GM21526 (cell line): ENCODE measurements around the gene CEP68.

ENCODE experiments used
- ATAC-seq: cut with Tn5 transposase; IDR thresholded peaks from one replicate; pipeline ENCODE4 v1.9.1; 2021; ENCODE audit warnings: moderate library complexity; ENCODE audit not compliant: unreplicated experiment, low FRiP score

Gene CEP68

DNA sequence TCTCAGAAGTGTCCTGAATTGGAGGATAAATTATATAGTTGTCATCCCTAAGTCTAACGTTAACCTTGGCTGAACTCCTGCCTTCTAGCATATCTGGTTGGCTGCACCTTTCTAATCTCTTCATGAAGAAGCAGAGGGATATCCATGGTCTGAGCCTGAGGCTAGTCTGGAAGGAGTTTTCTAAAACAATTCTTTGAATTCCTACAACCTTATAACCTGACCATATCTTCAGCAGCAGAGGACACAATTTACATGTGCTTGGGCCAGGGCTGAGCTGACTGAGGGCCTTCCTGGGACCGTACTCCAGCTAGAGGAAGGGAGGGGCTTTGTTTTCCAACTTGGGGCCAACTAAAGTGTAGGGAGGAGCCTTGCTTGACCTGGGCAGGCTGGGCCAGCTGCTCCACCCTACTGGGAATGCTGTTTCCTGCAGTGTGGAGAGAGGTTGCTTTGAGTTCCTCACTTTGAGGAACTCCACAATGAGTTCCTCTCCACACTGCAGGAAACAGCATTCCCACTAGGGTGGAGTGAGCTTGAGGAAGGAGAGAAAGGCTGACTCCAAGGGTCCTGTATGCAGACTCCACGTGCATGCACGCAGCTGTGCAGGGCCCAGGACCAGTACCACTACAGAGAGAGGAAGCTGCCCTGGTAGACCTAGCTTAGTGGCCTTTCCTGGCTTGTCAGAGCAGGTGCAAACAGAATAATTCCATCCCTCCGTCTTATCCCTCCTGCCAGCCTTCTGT, 19.6 kb downstream of the CEP68 start:
- ATAC-seq: no peak

DNA sequence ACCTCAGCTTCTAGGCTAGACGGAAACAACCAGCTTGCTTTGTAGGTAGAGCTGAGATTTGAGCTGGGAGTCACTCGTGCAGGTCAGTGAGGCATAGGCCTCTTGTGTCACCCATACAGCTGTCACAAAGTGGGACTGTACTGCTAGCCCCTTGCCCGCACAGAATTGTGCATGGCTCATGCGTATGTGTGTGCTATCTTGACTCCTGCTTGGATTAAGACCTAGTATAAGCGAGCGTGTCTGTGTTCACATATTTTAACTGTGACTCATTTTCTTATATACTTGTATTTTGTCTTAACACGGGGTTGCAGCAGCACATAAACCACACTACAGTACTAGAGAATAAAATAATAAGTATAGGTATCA, 20.1 kb downstream of the CEP68 start:
- ATAC-seq: no peak

DNA sequence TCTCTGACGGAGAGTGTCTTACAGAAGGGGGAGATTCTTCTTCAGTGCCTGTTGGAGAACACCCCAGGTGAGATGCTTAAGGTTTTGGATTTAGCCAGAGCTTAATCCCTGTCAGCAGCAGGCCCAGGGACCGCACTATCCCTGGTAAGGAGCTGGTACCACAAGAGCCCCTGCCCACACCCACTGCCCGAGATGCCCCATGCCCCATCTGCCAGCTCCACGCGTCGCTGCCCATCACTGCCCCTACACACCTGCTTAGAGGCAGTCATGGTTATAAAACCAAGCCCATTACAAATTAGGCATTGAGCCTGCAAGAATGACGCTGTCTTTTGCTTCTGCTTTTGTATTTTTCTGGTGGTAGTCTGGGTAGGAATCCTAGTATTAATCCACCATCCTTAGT, 21.7 kb downstream of the CEP68 start:
- no peak for ATAC-seq

DNA sequence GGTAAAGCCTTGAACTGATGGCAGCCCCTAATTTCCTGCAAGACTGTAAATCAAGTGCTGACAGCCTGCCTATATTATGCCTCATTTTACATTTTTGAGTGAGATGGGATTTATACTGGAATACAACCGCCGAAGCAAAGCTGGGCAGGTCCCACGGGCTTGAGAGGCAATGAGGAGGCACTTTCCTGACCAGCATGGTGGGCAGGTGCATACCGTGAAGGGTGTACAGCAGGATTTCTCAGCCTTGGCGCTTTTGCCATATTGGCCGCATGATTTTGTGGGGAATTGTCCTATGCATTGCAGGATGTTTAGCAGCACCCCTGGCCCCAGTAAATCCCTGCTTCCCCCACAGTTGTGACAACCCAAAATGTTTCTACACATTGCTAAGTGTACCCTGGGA, 22.8 kb downstream of the CEP68 start:
- ATAC-seq: no peak

DNA sequence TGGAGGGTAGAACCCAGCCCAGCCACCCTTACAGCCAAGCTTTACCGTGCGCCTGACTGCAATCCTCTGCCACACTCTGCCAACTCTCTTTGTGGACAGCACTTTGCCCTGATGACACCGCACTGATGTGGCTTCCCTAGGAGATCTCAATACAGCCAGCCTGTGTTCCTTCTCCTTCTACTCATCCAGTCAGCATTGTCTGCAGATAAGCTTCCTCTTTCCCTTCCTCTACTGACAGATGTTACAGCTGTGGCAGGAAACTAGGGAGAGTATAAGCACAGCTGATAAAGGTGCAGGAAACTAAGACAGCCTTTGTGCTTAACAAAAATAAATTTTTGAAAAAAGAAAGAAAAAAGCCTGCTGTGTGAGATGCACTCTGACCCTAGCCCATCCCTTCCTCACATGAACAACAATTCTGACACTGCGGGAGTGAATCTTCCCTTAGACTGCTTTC, 25.0 kb downstream of the CEP68 start:
- no peak for ATAC-seq

DNA sequence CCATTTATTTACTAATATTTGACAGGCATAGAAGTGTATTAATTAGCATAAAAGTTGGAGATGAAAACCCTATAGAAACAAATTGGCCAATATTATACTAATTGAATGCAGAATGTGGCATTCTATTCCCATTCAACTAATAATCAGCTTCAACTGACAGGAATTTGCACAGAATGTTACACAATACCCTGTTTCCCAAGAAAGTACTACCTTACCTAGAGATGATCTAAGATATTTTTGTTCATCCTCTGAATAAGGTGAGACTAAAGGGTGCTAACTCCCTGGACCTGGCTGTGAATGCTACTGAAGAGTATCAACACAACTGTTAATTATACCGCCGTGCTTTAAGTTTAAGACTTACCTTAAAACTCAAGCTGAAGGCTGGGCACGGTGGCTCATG, 28.9 kb downstream of the CEP68 start:
- no peak for ATAC-seq

DNA sequence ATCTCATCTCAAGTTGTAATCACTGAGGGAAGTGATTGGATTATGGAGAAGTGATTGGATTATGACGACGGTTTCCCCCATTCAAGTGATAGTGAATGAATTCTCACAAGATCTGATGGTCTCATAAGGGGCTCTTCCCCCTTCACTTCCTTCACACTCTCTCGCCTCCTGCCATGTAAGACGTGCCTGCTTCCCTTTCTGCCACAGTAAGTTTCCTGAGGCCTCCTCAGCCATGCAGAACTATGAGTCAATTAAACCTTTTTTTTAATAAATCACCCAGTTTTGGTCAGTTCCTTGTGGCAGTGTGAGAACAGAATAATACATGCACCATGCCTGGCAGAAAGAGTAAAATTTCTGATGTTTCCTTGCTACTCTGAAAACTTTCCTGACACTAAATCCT, 36.6 kb downstream of the CEP68 start:
- no peak for ATAC-seq

DNA sequence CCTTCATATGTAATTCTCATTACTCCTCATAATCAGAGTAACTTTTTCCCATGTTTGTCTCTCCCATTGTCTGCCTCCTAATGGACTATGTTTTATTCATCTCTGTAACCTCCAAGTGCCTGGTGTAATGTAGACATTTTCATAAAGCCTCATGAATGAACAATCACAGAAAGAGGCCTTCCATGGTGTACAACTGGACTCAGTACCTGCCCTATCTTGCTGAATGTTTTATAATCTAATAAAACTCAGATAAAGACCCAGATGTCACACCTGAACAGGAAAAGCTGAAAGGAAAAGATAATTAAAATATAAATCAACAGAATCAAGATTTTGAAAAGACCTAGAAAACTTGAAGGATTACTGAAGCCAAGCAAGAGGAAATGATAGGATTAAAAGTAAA, 37.0 kb downstream of the CEP68 start:
- no peak for ATAC-seq

DNA sequence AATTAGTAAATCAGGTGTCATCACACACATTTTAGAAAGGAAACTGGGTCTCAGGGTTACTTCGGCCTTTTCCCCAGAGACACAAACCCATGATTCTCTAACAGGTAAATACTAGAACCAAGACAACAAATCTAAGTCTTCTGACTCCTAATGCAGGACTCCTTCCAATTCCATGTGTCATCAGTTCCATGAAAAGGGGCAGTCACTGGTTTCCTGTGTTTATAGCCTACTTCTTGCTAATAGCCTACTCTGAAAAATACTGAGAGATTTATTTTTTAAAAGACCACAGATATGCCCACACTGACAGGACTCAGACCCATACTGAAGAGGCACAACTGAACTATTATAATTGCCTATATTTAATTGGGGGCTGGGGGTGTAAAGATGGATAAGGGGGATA, 40.7 kb downstream of the CEP68 start:
- ATAC-seq: no peak

DNA sequence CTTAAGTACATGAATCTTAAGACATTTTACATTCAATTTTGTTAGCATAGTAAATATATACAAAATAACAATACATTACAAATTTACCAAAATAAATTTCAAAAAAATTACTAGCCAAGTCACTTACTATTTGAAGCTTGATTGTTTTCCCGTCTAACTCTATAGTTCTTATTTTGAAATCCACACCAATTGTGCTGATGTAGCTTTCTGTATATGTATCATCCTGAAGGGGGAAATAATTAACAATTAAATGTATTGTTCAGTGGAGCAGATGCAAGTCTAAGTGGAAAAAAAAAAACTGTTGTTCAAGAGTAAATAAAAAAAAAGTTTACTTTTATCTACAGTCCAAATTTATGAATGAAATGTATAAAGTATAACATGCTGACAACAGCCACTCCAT, 41.6 kb downstream of the CEP68 start:
- no peak for ATAC-seq

DNA sequence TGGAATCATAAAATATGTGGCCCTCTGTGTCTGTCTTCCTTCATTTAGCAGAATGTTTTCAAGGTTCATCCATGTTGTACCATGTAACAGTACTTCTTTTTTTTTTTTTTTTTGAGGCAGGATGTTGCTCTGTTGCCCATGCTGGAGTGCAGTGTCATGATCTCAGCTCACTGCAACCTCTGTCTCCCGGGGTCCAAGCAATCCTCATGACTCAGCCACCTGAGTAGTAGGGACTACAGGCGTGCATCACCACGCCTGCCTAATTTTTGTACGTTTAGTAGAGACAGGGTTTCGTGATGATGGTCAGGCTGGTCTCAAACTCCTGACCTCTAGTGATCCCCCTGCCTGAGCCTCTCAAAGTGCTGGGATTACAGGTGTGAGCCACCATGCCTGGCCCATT, 42.5 kb downstream of the CEP68 start:
- no peak for ATAC-seq

DNA sequence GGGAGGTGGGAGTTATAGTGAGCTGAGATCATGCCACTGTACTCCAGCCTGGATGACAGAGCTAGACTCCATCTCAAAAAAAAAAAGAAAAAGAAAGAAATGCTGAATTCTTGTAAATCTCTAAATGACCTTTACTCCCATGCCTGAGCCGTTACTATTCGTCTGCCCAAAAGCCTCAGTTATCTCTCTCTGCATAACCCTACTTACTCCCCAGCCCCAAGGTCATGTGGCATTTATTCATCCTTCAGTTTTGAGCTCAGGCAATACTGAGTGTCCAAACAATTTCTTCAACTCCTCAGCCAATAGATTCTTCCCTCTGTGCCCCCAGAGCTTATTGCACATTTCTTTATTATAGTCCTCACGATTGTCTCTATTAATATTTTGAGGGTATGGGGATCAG, 44.9 kb downstream of the CEP68 start:
- ATAC-seq: no peak

DNA sequence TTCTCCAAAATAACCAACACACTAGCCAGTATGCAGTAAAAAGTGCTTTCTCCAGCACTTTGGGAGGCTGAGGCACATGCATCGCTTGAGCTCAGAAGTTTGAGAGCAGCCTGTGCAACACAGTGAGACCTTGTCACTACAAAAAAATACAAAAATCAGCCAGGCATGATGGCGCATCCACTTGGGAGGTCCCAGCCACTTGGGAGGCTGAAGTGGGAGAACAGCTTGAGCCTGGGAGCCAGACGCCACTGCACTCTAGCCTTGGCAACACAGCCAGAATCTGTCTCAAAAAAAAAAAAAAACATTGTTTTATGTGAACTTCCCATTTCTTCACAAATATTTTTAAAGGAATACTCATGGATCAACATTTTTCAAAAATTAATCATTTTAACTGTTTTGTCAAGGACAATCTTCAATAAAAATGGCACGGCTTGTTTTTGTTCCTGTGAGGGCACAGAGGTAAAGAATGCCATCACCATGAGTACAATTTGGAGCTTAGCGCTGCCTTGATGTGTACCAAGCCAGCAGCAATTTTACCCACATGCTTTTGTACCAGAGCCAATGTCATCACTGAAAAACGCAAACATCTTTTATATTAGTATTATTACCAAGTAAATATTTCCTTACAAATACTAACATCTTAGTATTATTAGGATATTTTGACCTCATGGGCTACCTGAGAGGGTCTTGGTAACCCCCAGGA, 46.9 kb downstream of the CEP68 start:
- no peak for ATAC-seq

DNA sequence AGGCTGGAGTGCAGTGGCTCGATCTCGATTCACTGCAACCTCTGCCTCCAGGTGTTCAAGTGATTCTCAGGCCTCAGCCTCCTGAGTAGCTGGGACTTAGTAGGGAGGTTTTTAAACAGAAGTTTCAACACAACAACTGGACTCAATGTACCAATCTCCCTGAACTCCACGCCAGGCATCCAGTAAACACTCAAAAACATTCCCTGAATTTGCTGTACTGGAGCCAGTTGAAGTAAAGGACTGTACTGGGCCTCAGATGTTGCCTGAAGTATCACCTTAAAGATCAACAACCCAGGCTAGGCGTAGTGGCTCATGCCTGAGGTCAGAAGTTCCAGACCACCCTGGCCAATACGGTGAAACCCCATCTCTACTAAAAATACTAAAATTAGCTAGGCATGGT, 51.3 kb downstream of the CEP68 start:
- no peak for ATAC-seq

DNA sequence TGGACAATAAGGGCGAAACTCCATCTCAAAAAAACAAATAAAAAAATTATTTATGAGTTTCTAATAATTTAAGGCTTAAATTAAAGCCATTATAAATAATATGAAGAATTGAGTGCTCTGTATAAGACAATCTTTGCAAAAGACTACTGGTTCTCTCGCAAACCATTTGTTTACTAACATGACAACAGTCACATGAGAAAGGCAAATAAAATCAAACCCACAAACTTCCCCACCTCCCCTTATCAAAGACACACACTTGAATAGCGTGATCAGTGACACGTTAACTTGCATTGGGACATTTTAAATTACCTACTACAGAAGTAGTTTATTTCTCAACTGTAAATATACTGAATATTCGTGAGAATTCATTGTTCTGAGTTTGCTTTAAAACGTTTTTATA, 52.6 kb downstream of the CEP68 start:
- no peak for ATAC-seq

DNA sequence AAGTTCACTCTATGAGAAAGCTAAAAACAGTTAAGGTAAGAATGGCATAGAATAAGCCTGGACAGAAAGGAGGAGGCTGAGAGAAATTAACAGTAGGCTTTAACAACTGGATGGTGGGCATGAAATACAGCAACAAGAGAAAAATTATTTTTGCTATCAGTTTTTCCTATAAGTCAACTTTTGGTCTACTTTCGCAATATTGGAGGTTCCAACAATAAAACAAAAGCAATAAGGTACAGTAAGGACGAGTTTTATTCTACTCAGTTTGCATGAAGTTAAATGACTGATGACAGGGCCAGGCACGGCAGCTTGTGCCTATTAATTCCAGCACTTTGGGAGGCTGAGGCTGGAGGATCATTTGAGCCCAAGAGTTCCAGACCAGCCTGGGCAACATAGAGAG, 56.4 kb downstream of the CEP68 start:
- ATAC-seq: no peak

DNA sequence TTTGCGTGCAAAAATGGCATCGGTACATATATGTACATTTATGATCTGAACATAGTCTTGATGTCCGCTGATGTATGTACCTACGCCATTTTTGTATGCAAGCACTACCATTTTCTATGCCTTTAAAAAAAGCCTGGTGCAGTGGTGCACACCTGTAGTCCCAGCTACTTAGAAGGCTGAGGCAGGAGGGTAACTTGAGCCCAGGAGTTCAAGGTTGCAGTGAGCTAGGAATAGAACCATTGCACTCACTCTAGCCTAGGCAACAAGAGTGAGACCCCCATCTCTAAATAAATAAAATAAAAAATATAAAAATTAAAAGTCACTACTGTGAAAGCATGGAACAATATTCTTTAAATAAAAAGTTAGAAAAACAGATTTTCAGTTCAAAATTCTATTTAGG, 57.0 kb downstream of the CEP68 start:
- ATAC-seq: no peak

DNA sequence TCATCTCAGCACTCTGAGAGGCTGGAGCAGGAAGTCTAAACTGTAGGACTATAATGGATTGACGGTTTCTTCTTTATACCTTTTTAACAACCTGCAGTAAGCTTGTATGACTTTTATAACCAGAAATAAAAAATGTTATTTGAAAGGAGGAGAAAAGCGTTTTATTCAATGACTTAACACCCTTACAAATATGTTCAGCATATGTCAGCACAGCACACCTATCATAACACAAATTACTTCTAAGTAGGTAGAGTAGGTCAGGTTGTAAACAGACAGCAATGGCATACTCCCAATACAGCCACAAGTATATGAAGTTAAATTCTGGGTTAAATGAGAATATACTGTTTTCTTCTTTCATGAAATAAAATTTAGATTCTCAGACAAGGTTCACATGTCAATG, 57.6 kb downstream of the CEP68 start:
- no peak for ATAC-seq

DNA sequence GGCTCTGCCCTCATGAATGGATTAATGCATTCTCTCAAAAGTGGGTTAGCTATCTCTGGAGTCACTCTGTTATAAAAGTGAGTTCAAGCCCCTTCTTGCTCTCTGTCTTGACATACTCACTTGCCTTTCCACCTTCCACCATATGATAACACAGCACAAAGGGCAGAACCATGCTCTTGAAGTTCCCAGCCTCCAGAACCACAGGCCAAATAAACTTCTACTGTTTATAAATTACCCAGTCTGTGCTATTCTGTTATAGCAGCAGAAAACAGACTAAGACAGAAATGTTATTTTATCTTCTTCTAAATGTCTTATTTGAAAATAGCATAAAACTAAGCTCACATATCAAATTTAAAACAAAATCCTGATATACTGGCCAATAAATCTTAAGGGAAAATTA, 58.7 kb downstream of the CEP68 start:
- ATAC-seq: no peak

DNA sequence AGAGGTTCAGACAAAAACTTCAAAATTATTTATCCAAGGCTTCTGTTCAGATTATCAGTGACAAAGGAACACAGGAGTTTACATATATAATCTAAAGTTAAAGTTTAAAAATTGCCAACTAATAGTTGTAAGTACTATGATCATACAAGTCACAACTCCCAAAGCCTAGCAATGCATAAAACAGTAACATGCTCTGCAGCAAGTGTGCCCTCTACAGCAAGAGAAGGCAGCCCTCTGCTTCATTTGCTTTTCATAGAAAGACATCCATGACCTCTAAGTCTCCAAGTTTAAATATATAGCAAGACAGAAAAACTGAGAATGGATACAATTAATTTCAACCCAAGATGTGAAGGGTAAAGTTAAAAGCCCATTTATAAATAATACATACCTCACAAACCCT, 60.4 kb downstream of the CEP68 start:
- no peak for ATAC-seq

DNA sequence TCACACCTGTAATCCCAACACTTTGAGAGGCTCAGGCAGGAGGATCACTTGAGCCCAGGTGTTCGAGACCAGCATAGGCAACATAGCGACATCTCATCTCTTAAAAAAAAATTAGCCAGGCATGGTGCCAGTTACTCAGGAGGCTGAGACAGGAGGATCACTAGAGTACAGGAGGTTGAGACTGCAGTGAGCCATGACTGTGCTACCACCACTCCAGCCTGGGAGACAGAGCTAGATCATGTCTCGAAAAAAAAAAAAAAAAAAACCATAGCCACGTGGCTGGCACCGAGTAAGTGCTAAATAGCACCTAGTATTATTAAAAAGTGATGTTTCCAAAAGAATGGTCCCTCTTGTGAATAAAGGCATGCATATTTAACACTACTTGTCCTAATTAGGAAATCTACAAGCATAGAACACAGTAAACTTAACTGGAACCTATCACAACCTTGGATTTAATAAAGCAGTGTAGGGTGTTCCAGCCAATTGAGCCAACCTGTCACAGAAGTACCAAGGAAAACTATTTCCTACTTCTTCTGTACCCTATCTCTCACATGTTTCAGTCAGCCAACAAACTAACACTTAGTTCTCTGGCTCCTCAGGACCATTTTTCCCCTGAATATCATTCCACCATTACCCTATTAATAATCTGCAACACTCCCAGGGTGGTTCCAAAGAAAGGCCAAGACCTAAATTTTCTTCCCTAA, 64.9 kb downstream of the CEP68 start:
- no peak for ATAC-seq

DNA sequence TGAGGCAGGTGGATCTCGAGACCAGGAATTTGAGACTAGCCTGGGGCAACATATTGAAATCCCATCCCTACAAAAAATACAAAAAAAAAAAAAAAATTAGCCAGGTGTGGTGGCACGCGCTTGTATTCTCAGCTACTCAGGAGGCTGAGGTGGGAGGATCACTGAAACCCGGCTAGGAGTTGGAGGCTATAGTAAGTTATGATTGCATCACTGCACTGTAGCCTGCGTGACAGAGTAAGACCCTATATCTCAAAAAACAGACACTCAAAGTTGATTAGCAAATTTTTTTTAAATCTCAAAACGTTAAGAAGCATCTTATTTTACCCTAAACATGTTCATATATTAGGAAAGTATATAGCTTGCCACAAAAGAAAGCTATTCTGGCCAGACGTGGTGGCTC, 66.1 kb downstream of the CEP68 start:
- no peak for ATAC-seq
